ENCODE data around the gene ALDH18A1.

Gene ALDH18A1

GRCh38 chr10:95558593-95559320, 97.8 kb downstream of the ALDH18A1 start:
- no peak for DNase-seq (ENCODE audit: low read depth, low spot score)

- DNase-seq (ENCODE audit: low read depth, low spot score): no peak
Measured at GRCh38 chr10:95556994-95557767, 99.3 kb downstream of the ALDH18A1 start.
